ENCODE measurements around the gene GPS1. TPM values are rescaled to one million over a fixed set of nuclear protein-coding genes. Genes with fewer than 3 reads are reported as not detected.

GPS1 gene
- total and polyA plus RNA-seq, 2 experiments from 2014 or later, result 136 to 242 TPM

DNA sequence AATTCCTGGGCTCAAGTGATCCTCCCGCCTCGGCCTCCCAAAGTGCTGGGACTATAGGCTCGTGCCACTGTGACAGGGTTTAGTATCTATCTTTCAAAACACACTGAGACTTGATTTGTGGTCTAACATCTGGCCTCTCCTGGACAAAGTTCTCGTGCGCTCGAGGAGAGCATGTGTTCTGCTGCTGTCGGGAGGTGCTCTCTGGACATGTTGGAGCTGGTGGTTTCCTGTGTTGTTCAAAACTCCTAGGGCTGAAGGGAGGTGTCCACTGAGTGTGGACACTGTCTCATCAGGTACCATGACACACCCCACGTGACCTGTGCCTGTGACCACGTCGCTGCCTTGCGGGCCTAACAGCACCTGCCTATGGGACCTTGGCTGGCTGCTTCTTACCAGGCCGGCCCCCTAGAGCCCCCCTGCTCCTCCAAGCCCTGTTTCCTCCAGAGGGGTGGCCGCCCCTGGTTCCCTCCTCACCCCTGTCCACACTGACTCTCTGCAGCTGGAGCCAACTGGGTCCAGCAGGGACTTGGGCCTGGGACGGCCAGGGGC, 5.7 kb upstream of the GPS1 start:
- Histone ChIP-seq H3F3A (replicated peaks; ENCODE audit: low read depth) (no peaks in the 10 kb centered on the region), H3K79me2 (replicated peaks; ENCODE audit: insufficient read depth) (no peaks in the 10 kb centered on the region), H4K20me1 (replicated peaks; ENCODE audit: insufficient read depth) (no peaks in the 10 kb centered on the region), H3K27me3 (ENCODE audit: insufficient read depth) (no peaks in the 10 kb centered on the region), H3K36me3 (ENCODE audit: insufficient read depth) (no peaks in the 10 kb centered on the region), H3K4me2 (no peak overlapping the region), H2AFZ (no peak overlapping the region), H3K27ac (ENCODE audit: low read depth) (no peak overlapping the region), H3K4me1 (ENCODE audit: insufficient read depth) (no peaks in the 10 kb centered on the region), H3K4me3 (no peak overlapping the region), H3K9me2 (ENCODE audit: insufficient read depth) (no peaks in the 10 kb centered on the region)
- no peak for ATAC-seq
- Mint-ChIP-seq H3K4me3 (no peak overlapping the region), H3K36me3 (ENCODE audit: low read depth) (peaks cover 8% of the 10 kb centered on the region), H3K4me1 (peaks cover 17% of the 10 kb centered on the region), H3K9me3 (no peaks in the 10 kb centered on the region; the same call in 2 of the 3 replicates), H3K27me3 (ENCODE audit: insufficient read depth, low read depth, poor library complexity) (peaks cover 8% of the 10 kb centered on the region), H3K27ac (no peak overlapping the region)
- TF ChIP-seq EZH2 (IDR thresholded peaks at IDR 0.05; ENCODE audit: low read depth, unreplicated experiment) (no peak), JUNB (IDR thresholded peaks at IDR 0.05; ENCODE audit: unreplicated experiment) (no peak), POLR2AphosphoS5 (IDR thresholded peaks at IDR 0.05; ENCODE audit: low read depth) (no peak), ZNF114 (CRISPR knock-in tag; IDR thresholded peaks at IDR 0.05) (no peak), CREB1 (CRISPR knock-in tag; IDR thresholded peaks at IDR 0.05; ENCODE audit: low read depth) (no peak), ZNF331 (CRISPR knock-in tag; IDR thresholded peaks at IDR 0.05; ENCODE audit: low read depth) (no peak), STAT1 (IDR thresholded peaks at IDR 0.05; ENCODE audit: unreplicated experiment) (no peak), NANOG (IDR thresholded peaks at IDR 0.05; ENCODE audit: borderline replicate concordance) (no peak), EZH2phosphoT487 (IDR thresholded peaks at IDR 0.05; ENCODE audit: unreplicated experiment) (no peak)
- TF ChIP-seq, protein P1, sequence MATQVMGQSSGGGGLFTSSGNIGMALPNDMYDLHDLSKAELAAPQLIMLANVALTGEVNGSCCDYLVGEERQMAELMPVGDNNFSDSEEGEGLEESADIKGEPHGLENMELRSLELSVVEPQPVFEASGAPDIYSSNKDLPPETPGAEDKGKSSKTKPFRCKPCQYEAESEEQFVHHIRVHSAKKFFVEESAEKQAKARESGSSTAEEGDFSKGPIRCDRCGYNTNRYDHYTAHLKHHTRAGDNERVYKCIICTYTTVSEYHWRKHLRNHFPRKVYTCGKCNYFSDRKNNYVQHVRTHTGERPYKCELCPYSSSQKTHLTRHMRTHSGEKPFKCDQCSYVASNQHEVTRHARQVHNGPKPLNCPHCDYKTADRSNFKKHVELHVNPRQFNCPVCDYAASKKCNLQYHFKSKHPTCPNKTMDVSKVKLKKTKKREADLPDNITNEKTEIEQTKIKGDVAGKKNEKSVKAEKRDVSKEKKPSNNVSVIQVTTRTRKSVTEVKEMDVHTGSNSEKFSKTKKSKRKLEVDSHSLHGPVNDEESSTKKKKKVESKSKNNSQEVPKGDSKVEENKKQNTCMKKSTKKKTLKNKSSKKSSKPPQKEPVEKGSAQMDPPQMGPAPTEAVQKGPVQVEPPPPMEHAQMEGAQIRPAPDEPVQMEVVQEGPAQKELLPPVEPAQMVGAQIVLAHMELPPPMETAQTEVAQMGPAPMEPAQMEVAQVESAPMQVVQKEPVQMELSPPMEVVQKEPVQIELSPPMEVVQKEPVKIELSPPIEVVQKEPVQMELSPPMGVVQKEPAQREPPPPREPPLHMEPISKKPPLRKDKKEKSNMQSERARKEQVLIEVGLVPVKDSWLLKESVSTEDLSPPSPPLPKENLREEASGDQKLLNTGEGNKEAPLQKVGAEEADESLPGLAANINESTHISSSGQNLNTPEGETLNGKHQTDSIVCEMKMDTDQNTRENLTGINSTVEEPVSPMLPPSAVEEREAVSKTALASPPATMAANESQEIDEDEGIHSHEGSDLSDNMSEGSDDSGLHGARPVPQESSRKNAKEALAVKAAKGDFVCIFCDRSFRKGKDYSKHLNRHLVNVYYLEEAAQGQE (IDR thresholded peaks at IDR 0.05; ENCODE audit: unreplicated experiment), result no peak
- TF ChIP-seq, protein P2, sequence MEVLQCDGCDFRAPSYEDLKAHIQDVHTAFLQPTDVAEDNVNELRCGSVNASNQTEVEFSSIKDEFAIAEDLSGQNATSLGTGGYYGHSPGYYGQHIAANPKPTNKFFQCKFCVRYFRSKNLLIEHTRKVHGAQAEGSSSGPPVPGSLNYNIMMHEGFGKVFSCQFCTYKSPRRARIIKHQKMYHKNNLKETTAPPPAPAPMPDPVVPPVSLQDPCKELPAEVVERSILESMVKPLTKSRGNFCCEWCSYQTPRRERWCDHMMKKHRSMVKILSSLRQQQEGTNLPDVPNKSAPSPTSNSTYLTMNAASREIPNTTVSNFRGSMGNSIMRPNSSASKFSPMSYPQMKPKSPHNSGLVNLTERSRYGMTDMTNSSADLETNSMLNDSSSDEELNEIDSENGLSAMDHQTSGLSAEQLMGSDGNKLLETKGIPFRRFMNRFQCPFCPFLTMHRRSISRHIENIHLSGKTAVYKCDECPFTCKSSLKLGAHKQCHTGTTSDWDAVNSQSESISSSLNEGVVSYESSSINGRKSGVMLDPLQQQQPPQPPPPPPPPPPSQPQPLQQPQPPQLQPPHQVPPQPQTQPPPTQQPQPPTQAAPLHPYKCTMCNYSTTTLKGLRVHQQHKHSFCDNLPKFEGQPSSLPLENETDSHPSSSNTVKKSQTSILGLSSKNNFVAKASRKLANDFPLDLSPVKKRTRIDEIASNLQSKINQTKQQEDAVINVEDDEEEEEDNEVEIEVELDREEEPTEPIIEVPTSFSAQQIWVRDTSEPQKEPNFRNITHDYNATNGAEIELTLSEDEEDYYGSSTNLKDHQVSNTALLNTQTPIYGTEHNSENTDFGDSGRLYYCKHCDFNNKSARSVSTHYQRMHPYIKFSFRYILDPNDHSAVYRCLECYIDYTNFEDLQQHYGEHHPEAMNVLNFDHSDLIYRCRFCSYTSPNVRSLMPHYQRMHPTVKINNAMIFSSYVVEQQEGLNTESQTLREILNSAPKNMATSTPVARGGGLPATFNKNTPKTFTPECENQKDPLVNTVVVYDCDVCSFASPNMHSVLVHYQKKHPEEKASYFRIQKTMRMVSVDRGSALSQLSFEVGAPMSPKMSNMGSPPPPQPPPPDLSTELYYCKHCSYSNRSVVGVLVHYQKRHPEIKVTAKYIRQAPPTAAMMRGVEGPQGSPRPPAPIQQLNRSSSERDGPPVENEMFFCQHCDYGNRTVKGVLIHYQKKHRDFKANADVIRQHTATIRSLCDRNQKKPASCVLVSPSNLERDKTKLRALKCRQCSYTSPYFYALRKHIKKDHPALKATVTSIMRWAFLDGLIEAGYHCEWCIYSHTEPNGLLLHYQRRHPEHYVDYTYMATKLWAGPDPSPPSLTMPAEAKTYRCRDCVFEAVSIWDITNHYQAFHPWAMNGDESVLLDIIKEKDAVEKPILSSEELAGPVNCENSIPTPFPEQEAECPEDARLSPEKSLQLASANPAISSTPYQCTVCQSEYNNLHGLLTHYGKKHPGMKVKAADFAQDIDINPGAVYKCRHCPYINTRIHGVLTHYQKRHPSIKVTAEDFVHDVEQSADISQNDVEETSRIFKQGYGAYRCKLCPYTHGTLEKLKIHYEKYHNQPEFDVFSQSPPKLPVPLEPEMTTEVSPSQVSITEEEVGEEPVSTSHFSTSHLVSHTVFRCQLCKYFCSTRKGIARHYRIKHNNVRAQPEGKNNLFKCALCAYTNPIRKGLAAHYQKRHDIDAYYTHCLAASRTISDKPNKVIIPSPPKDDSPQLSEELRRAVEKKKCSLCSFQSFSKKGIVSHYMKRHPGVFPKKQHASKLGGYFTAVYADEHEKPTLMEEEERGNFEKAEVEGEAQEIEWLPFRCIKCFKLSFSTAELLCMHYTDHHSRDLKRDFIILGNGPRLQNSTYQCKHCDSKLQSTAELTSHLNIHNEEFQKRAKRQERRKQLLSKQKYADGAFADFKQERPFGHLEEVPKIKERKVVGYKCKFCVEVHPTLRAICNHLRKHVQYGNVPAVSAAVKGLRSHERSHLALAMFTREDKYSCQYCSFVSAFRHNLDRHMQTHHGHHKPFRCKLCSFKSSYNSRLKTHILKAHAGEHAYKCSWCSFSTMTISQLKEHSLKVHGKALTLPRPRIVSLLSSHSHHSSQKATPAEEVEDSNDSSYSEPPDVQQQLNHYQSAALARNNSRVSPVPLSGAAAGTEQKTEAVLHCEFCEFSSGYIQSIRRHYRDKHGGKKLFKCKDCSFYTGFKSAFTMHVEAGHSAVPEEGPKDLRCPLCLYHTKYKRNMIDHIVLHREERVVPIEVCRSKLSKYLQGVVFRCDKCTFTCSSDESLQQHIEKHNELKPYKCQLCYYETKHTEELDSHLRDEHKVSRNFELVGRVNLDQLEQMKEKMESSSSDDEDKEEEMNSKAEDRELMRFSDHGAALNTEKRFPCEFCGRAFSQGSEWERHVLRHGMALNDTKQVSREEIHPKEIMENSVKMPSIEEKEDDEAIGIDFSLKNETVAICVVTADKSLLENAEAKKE (CRISPR knock-in tag; IDR thresholded peaks at IDR 0.05), result no peak
- TF ChIP-seq, protein P3, sequence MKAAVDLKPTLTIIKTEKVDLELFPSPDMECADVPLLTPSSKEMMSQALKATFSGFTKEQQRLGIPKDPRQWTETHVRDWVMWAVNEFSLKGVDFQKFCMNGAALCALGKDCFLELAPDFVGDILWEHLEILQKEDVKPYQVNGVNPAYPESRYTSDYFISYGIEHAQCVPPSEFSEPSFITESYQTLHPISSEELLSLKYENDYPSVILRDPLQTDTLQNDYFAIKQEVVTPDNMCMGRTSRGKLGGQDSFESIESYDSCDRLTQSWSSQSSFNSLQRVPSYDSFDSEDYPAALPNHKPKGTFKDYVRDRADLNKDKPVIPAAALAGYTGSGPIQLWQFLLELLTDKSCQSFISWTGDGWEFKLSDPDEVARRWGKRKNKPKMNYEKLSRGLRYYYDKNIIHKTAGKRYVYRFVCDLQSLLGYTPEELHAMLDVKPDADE (IDR thresholded peaks at IDR 0.05), result no peak
- TF ChIP-seq, protein P4, sequence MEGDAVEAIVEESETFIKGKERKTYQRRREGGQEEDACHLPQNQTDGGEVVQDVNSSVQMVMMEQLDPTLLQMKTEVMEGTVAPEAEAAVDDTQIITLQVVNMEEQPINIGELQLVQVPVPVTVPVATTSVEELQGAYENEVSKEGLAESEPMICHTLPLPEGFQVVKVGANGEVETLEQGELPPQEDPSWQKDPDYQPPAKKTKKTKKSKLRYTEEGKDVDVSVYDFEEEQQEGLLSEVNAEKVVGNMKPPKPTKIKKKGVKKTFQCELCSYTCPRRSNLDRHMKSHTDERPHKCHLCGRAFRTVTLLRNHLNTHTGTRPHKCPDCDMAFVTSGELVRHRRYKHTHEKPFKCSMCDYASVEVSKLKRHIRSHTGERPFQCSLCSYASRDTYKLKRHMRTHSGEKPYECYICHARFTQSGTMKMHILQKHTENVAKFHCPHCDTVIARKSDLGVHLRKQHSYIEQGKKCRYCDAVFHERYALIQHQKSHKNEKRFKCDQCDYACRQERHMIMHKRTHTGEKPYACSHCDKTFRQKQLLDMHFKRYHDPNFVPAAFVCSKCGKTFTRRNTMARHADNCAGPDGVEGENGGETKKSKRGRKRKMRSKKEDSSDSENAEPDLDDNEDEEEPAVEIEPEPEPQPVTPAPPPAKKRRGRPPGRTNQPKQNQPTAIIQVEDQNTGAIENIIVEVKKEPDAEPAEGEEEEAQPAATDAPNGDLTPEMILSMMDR (conservative IDR thresholded peaks at IDR 0.05; ENCODE audit: low read depth in 2 of 2), result no peak
- DNase-seq (ENCODE audit: low spot score), result no peak
